ENCODE measurements around the gene CRYBA4. TPM values are rescaled to one million over a fixed set of nuclear protein-coding genes. Genes with fewer than 3 reads are reported as not detected.
A peak's percentile ranks its signal among the peaks of the same experiment; 100 is the strongest.

CRYBA4 gene
- total and polyA plus RNA-seq, 2 of the 13 experiments (the other 11 are each of a cell fraction or from before 2014, with no cell fraction given), result not detected

DNA sequence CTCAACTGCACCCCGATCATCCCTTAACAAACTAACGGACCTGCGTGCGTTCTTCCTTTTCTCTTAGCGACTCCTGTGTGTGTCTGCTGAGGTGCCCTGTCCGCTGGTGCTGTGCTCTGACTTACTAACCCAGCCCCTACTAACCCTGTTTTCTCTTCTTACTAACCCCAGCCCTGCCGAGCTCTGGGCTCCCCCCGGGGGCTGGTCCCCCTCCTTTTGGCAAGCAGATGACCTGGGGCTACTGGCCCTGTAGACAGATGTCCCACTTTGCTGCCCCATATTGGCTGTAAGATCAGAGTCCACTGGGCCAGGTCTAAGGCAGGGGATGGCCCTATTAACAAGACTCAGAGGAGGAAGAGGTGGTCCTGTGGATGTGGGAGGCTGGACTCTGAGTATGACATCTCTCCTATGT, 50.3 kb downstream of the CRYBA4 start:
- Histone ChIP-seq H3K4me1 (ENCODE audit: insufficient read depth, low read length) (peaks cover 14% of the 10 kb centered on the region), H3K9ac (ENCODE audit: insufficient read depth, low read depth, low read length) (no peak overlapping the region), H3K79me2 (ENCODE audit: insufficient read depth, low read length) (no peaks in the 10 kb centered on the region), H4K20me1 (ENCODE audit: insufficient read depth, low read length) (no peaks in the 10 kb centered on the region), H3K9me3 (ENCODE audit: low read length) (peaks cover 17% of the 10 kb centered on the region), H2AFZ (ENCODE audit: low read length) (no peak overlapping the region), H3K4me3 (replicated peaks in 1 of 3; ENCODE audit: insufficient read depth in 1 of 3, low read depth in 2 of 3, low read length in 3 of 3) (peak overlapping the region in 2 of 3 experiments; percentile 52 to 71; a peak in 2 of 6 replicates), H3K27me3 (ENCODE audit: control insufficient read depth in 1 of 2, insufficient read depth in 2 of 2, low read length in 2 of 2) (peaks cover 0 to 8% of the 10 kb centered on the region in 2 experiments; a peak in 1 of 5 replicates), H3K36me3 (replicated peaks in 1 of 2; ENCODE audit: control insufficient read depth in 1 of 2, insufficient read depth in 2 of 2, low read length in 2 of 2) (no peaks in the 10 kb centered on the region), H3K4me2 (ENCODE audit: low read depth, low read length) (peak overlapping the region; percentile 80; the same call in 1 of the 2 replicates), H3K27ac (ENCODE audit: extremely low read length, insufficient read depth, low read length) (no peak overlapping the region)
- WGBS (ENCODE audit: low lambda C conversion rate), result 71% methylated on average over 8 of the region's 8 CpGs
- ChIA-PET CTCF (ENCODE audit: low intra/inter-chr PET ratio, low total read pairs) (no interaction called here), POLR2A (no interaction called here)
- no peak for DNase-seq (ENCODE audit: low spot score)
- no TSS peak for BruUV-seq (replicated peaks)
- intact Hi-C loops (cut with micrococcal nuclease; ENCODE audit: unreplicated experiment) (no loop called here), in situ Hi-C loops (cut with HindIII; ENCODE audit: extremely low pct_ligation_motif_present, low pct_unique_long_range_greater_than_20kb) (no loop called here)
- FAIRE-seq, result no peak
- TF ChIP-seq ZNF326 (CRISPR knock-in tag; IDR thresholded peaks at IDR 0.05; ENCODE audit: borderline replicate concordance) (no peak), NFE2L1 (CRISPR knock-in tag; IDR thresholded peaks at IDR 0.05; ENCODE audit: borderline replicate concordance) (no peak), MBD4 (IDR thresholded peaks at IDR 0.05; ENCODE audit: borderline replicate concordance, low read length) (no peak), SNRNP70 (IDR thresholded peaks at IDR 0.05; ENCODE audit: low read depth, low read length) (no peak), GFI1 (CRISPR knock-in tag; IDR thresholded peaks at IDR 0.05; ENCODE audit: borderline replicate concordance) (no peak)
- TF ChIP-seq, protein P1, sequence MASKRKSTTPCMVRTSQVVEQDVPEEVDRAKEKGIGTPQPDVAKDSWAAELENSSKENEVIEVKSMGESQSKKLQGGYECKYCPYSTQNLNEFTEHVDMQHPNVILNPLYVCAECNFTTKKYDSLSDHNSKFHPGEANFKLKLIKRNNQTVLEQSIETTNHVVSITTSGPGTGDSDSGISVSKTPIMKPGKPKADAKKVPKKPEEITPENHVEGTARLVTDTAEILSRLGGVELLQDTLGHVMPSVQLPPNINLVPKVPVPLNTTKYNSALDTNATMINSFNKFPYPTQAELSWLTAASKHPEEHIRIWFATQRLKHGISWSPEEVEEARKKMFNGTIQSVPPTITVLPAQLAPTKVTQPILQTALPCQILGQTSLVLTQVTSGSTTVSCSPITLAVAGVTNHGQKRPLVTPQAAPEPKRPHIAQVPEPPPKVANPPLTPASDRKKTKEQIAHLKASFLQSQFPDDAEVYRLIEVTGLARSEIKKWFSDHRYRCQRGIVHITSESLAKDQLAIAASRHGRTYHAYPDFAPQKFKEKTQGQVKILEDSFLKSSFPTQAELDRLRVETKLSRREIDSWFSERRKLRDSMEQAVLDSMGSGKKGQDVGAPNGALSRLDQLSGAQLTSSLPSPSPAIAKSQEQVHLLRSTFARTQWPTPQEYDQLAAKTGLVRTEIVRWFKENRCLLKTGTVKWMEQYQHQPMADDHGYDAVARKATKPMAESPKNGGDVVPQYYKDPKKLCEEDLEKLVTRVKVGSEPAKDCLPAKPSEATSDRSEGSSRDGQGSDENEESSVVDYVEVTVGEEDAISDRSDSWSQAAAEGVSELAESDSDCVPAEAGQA (IDR thresholded peaks at IDR 0.05; ENCODE audit: low read depth), result no peak
- TF ChIP-seq, protein P1 (CRISPR knock-in tag; IDR thresholded peaks at IDR 0.05; ENCODE audit: borderline replicate concordance), result no peak
- no peak for ATAC-seq
